ENCODE data around the gene DPH7. TPM values are rescaled to one million over a fixed set of nuclear protein-coding genes. Genes with fewer than 3 reads are reported as not detected.

The DPH7 gene
- total and polyA plus RNA-seq, 2 of the 8 experiments (the other 6 are each of a cell fraction or from before 2014, with no cell fraction given) = 44.6 to 45.5 TPM

GRCh38 chr9:137620048-137620405 is 41.3 kb upstream of the DPH7 start:
- no peak overlapping the region for H3K14ac ChIP-seq (ENCODE audit: insufficient read length)
- DNase-seq (ENCODE audit: low read depth in 1 of 2, low spot score in 2 of 2) = no peak
- no peak overlapping the region for H2AFZ ChIP-seq (ENCODE audit: low read length)
- no peak overlapping the region for H3K23ac ChIP-seq (ENCODE audit: insufficient read length)
- WGBS, 2 experiments (ENCODE audit: extremely low coverage in 1 of 2, insufficient coverage in 1 of 2, insufficient read length in 1 of 2, insufficient replicate concordance in 2 of 2, low coverage in 1 of 2, low lambda C conversion rate in 2 of 2, missing lambda C conversion rate in 1 of 2) = 76% methylated on average over 4 of the region's 4 CpGs; no CpG with 5 or more reads in 1 of the 2 experiments
- peaks cover 4% of the 10 kb centered on the region; the same call in 1 of the 2 replicates for H3K23me2 ChIP-seq (ENCODE audit: low read depth, low read length)
- peak overlapping the region; percentile 83 to 99 (median 92) for H3K4me3 ChIP-seq (ENCODE audit: extremely low read depth in 1 of 4, insufficient read depth in 2 of 4, low read depth in 3 of 4, low read length in 4 of 4)
- H3K4ac ChIP-seq (replicated peaks; ENCODE audit: insufficient read length, low read depth, low read length) = no peak overlapping the region
- H2BK20ac ChIP-seq (ENCODE audit: low read length) = no peak overlapping the region
- ChIA-PET POLR2A (ENCODE audit: partially characterized antibody) (interaction anchor here (1.3 to 3.5 kb wide), 9 partner anchors 11 to 169 kb away, joined by 5 to 25 read pairs (median 14); partner anchors contain the start of genes ARRDC1, DPH7 and ZMYND19), CTCF (ENCODE audit: partially characterized antibody) (interaction anchor here (1.2 to 2.8 kb wide), 6 partner anchors 17 to 75 kb away, joined by 4 to 15 read pairs (median 5); no protein-coding TSS in a partner anchor)
- H2BK12ac ChIP-seq (ENCODE audit: low read depth, low read length) = no peak overlapping the region
- no peak for FAIRE-seq
- H3K56ac ChIP-seq (replicated peaks; ENCODE audit: insufficient read length, low read depth, low read length) = no peak overlapping the region
- H3K9ac ChIP-seq (replicated peaks in 1 of 4; ENCODE audit: extremely low read depth in 1 of 4, low read depth in 3 of 4, low read length in 3 of 4) = peak overlapping the region in 2 of 4 experiments; percentile 81 to 85; a peak in 3 of 7 replicates
- H4K20me1 ChIP-seq (replicated peaks in 1 of 2; ENCODE audit: control insufficient read depth in 1 of 2, insufficient read depth in 2 of 2, low read length in 2 of 2) = peaks cover 4 to 24% of the 10 kb centered on the region in 2 experiments
- H3K4me2 ChIP-seq (ENCODE audit: insufficient read depth in 1 of 2, low read depth in 2 of 2, low read length in 2 of 2) = peak overlapping the region; percentile 89 to 97
- no peak overlapping the region for H4K8ac ChIP-seq (ENCODE audit: extremely low read depth, insufficient read depth, low read length)
- H3K27ac ChIP-seq (ENCODE audit: low read depth, low read length) = no peak overlapping the region
- no peak overlapping the region for H3K18ac ChIP-seq (ENCODE audit: extremely low read depth, low read length)
- no peaks in the 10 kb centered on the region for H3K9me3 ChIP-seq (ENCODE audit: insufficient read depth in 2 of 2, low read depth in 1 of 2, low read length in 1 of 2)
- no peak overlapping the region for H2AK5ac ChIP-seq (ENCODE audit: low read depth, low read length)
- no peaks in the 10 kb centered on the region for H3K27me3 ChIP-seq (replicated peaks in 1 of 4; ENCODE audit: control insufficient read depth in 3 of 4, extremely low read depth in 1 of 4, insufficient read depth in 3 of 4, low read length in 3 of 4)
- peaks cover 5 to 16% (median 9%) of the 10 kb centered on the region in 4 experiments; a peak in 6 of 8 replicates for H3K36me3 ChIP-seq (ENCODE audit: control insufficient read depth in 2 of 4, insufficient read depth in 4 of 4, low read length in 3 of 4)
- H2BK15ac ChIP-seq (ENCODE audit: low read length) = no peak overlapping the region
- no peak overlapping the region for H2BK5ac ChIP-seq (ENCODE audit: low read depth, low read length)
- no peak overlapping the region for H2BK120ac ChIP-seq (replicated peaks; ENCODE audit: low read depth, low read length)
- peaks cover 13% of the 10 kb centered on the region for H3K79me1 ChIP-seq (ENCODE audit: low read depth, low read length)
- H4K5ac ChIP-seq (ENCODE audit: insufficient read length, low read depth, low read length) = no peak overlapping the region
- no peak for TF ChIP-seq HDAC2 (IDR thresholded peaks at IDR 0.05; ENCODE audit: borderline replicate concordance in 1 of 2, low read depth in 2 of 2, low read length in 2 of 2)
- H3K79me2 ChIP-seq (ENCODE audit: control insufficient read depth in 1 of 2, insufficient read depth in 2 of 2, low read length in 2 of 2) = peaks cover 45 to 74% of the 10 kb centered on the region in 2 experiments
- H4K91ac ChIP-seq (replicated peaks; ENCODE audit: insufficient read length, low read length) = no peak overlapping the region
- peaks cover 0 to 12% (median 6%) of the 10 kb centered on the region in 4 experiments; a peak in 6 of 7 replicates for H3K4me1 ChIP-seq (replicated peaks in 1 of 4; ENCODE audit: control insufficient read depth in 3 of 4, insufficient read depth in 4 of 4, low read length in 3 of 4)
